Activated CD4-positive, alpha-beta memory T cell treated with anti-CD3 and anti-CD28 coated beads, Interleukin-2, amount 10 ng/mL, durations not matched to agents 7 days and 5 days (primary cell): ENCODE results near the gene HMGN3. TPM values are rescaled to one million over a fixed set of nuclear protein-coding genes. Genes with fewer than 3 reads are reported as not detected.

Experiments used
- CTCF ChIA-PET: fragments of 350-600 bp; sonication (Branson Sonifier 250); formaldehyde crosslinking; loops from one replicate; lab custom pipeline; 2021; ENCODE audit warnings: antibody characterized with exemption, inconsistent platforms; lab: Charles Lee
- POLR2A ChIA-PET: fragments of 350-600 bp; sonication (Branson Sonifier 250); formaldehyde crosslinking; loops from one replicate; lab custom pipeline; 2021; ENCODE audit warnings: antibody characterized with exemption; lab: Charles Lee
- DNase-seq: peaks from one replicate; pipeline ENCODE4 v3.0.0-alpha.2; 2020
- H3K27ac Mint-ChIP-seq: one replicate; pipeline ENCODE4 v1.8.0; 2021; ENCODE audit warnings: mild to moderate bottlenecking, mixed read lengths
- H3K27me3 Mint-ChIP-seq: one replicate; pipeline ENCODE4 v1.8.0; 2021; ENCODE audit warnings: mixed read lengths
- H3K36me3 Mint-ChIP-seq: one replicate; pipeline ENCODE4 v1.8.0; 2021; ENCODE audit warnings: low read depth, mixed read lengths
- H3K4me1 Mint-ChIP-seq: one replicate; pipeline ENCODE4 v1.8.0; 2021; ENCODE audit warnings: mixed read lengths
- H3K4me3 Mint-ChIP-seq: one replicate; pipeline ENCODE4 v1.8.0; 2021; ENCODE audit warnings: mild to moderate bottlenecking, mixed read lengths
- H3K9me3 Mint-ChIP-seq: one replicate; pipeline ENCODE4 v1.8.0; 2021; ENCODE audit warnings: mixed read lengths
- total RNA-seq, 2 experiments: library from RNA; stranded (reverse); gene quantifications; one replicate each; pipeline ENCODE4 v1.2.3, GENCODE V29; 2021

The HMGN3 gene
- total RNA-seq, 2 experiments from 2014 or later = 39.7 to 44.4 TPM

DNA sequence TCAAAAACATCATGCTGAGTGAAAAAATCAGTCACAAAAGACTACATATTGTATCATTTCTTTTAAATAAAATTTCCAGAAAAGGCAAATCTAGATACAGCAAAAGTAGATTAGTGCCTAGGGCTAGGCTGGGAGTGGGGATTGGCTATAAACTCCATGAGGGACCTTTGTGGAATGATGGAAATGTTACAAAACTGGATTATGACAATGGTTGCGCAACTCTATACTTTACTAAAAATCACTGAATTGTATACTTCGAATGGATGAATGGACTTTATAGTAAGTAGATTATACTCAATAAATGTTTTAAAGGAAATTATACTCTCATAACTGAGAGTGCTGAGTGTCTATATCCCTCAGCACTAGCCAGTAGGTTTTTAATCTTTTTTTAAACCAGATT, 4.3 kb downstream of the HMGN3 start:
- Mint-ChIP-seq H3K9me3 (no peaks in the 10 kb centered on the region), H3K36me3 (no peaks in the 10 kb centered on the region), H3K4me3 (no peak overlapping the region), H3K4me1 (peaks cover 16% of the 10 kb centered on the region), H3K27me3 (no peaks in the 10 kb centered on the region), H3K27ac (no peak overlapping the region)
- ChIA-PET CTCF (no interaction called here), POLR2A (no interaction called here)
- no peak for DNase-seq

DNA sequence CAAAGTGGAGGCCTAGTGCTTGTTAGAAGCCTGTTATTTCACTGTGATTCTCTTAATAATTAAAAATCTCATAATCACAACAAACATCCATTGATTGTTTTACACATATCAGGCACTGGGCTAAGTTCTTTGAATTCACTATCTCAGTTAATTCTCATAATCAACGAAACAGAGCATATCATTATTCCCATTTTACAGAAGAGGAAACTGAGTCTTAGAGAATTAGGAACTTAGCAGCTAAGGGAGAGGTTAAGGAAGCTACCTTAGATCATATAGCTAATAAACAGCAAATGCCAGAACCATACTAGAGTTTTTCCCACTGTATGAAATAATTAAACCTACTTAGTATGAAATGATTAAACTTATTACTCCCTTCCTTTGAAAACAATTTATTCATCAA, 7.0 kb downstream of the HMGN3 start:
- H3K4me3 Mint-ChIP-seq = no peak overlapping the region
- no peaks in the 10 kb centered on the region for H3K27me3 Mint-ChIP-seq
- ChIA-PET POLR2A (no interaction called here), CTCF (no interaction called here)
- DNase-seq = no peak
- H3K36me3 Mint-ChIP-seq = no peaks in the 10 kb centered on the region
- H3K27ac Mint-ChIP-seq = no peak overlapping the region
- H3K4me1 Mint-ChIP-seq = peaks cover 5% of the 10 kb centered on the region
- no peaks in the 10 kb centered on the region for H3K9me3 Mint-ChIP-seq

DNA sequence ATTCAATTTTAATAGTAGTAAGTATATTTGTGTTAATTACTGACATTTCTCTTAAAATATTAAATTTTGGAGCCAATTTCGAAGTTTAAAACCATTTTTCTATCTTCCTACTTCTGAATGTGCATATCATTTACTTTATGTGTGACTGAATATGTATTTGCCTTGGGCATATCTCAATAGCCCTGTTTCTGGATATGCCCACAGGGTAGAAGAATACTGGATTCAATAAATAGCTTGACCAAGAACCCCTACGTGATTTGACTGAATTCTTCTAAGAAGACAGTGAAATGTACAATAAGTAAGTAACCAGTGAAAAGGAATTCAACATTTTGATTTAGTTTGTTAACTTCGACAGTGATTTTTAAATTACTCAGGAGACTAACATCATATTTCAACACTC, 7.8 kb downstream of the HMGN3 start:
- H3K4me1 Mint-ChIP-seq = peaks cover under 1% of the 10 kb centered on the region
- H3K4me3 Mint-ChIP-seq = no peak overlapping the region
- no peak overlapping the region for H3K27ac Mint-ChIP-seq
- ChIA-PET CTCF (no interaction called here), POLR2A (no interaction called here)
- no peaks in the 10 kb centered on the region for H3K9me3 Mint-ChIP-seq
- H3K36me3 Mint-ChIP-seq = no peaks in the 10 kb centered on the region
- no peak for DNase-seq
- H3K27me3 Mint-ChIP-seq = no peaks in the 10 kb centered on the region

DNA sequence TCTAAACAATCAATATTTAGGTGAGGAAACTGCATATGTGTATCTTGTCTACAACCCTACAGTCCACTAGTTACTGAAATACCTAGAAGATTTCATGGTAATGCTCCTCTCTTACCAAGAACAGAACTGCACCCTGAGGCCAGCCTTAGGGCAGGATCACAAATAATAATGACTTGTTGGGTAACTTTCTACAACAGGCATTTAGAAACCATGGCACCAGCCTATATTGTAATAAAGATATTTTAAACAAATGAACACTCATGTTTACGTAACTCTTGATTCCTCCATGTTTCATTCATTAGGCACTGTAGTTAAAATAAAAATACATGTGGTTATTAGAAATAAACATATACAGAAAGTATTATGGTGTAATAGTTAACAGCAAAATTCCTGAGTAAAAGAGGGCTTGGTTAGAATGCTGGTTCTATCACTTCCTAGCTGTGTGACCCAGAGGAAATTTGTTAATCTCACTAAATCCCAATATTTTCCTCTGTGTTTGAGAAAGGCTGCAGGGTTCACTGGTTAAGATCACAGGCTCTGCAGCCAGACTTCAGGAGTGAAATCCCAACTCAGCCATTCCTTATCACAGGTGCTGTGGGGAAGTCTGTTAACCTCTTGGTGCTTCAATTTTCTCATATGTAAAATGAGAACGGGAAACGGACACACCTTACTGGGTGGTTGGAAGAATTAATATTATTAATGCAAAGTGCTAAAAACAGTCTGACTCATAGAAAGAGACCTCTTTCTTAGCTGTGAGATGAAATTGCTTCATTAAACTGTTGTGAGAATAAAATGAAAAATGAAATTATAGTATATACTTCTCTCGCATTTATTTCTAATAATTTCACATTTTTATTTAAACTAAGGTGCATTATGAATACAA, 8.5 kb downstream of the HMGN3 start:
- Mint-ChIP-seq H3K4me1 (no peaks in the 10 kb centered on the region), H3K36me3 (no peaks in the 10 kb centered on the region), H3K9me3 (no peaks in the 10 kb centered on the region), H3K27ac (no peak overlapping the region), H3K4me3 (no peak overlapping the region), H3K27me3 (no peaks in the 10 kb centered on the region)
- ChIA-PET CTCF (no interaction called here), POLR2A (no interaction called here)
- DNase-seq = no peak

DNA sequence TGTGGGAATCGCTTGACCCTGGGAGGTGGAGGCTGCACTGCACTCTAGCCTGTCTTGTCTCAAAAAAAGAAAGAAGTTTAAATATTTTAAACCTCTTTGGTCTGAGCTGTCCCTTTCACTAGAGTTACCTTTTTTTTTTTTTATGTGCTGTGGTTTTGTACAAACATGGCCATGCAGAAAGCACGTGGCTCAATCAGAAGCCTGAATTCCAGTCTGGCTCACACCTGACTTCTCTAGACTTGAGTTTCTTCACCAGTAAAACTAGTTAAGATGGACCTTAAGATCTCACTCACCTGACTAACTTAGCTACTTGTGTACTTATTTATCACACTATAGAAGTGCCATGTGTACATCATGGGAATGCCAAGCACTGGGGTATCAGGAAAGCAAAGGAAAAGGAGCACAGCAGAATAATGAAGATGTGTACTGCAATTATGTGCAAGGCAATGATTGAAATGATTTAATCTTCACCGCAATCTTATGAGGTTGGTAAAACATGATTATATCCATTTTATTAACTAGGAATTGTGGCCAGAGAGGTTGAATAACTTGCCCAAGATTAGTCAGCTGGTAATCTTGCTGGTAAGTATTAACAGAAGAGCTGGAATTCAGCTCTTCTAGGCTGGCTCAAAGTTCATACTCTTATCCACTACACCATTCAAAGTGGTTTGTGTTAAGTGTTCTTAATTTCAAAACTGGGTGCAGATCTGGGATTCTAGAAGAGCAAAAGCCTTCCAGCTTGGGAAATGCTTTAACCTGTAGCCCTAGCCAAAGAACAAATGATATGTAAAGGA, 10.7 kb downstream of the HMGN3 start:
- ChIA-PET POLR2A (no interaction called here), CTCF (no interaction called here)
- no peak overlapping the region for H3K4me3 Mint-ChIP-seq

DNA sequence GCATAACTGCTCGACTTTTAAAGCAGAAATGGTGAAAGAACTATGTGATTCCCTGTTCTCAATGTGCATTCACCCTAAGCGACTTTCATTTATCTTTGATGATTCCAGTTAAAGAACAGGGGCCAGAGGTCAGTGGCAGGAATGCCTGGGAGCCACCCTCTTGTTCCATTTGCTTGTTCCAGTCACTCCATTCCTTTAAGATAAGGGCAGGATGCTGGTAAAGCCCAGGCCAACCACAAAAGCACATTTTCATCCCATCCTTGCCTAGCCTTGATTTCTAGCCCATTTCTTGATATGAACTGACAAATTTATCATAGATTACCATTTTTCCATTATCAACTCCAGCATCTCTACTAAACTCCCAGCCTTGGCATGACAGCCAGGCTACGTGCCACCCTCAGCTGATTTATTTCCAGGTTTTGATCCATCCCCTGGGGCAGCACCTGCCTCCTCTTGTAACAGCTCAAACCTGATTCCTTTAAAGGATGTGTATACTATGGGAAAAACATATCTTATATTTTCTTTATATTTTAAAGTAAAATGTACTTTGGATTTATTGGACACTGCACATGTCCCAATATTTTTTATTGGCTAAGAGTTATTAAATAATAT, 19.2 kb downstream of the HMGN3 start:
- no peaks in the 10 kb centered on the region for H3K9me3 Mint-ChIP-seq
- H3K27ac Mint-ChIP-seq = no peak overlapping the region
- no peak for DNase-seq
- peaks cover 6% of the 10 kb centered on the region for H3K36me3 Mint-ChIP-seq
- no peaks in the 10 kb centered on the region for H3K4me1 Mint-ChIP-seq
- ChIA-PET POLR2A (no interaction called here), CTCF (no interaction called here)
- no peak overlapping the region for H3K4me3 Mint-ChIP-seq
- H3K27me3 Mint-ChIP-seq = no peaks in the 10 kb centered on the region

More for the DNA sequence above, 10.7 kb downstream of the HMGN3 start:
- Mint-ChIP-seq H3K4me1 (no peaks in the 10 kb centered on the region), H3K27ac (no peak overlapping the region), H3K36me3 (no peaks in the 10 kb centered on the region), H3K27me3 (no peaks in the 10 kb centered on the region), H3K9me3 (no peaks in the 10 kb centered on the region)
- no peak for DNase-seq

DNA sequence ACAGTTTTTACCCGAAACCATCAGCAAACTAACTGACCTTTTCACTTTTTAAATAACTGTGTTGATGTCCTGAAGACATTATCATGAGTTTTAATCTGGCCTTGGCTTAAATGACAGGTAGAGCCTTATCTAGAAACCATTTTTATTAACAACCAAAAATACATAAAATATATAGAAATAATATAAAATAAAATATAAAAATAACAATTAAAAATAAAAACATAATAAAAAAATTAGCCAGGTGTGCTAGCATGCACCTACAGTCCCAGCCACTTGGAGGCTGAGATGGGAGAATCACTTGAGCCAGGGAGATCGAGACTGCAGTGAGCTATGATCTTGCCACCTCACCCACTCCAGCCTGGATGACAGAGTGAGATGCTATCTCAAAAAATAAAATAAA, 21.6 kb downstream of the HMGN3 start:
- POLR2A ChIA-PET = no interaction called here
- H3K9me3 Mint-ChIP-seq = no peaks in the 10 kb centered on the region
- no peak overlapping the region for H3K4me3 Mint-ChIP-seq
- no peak for DNase-seq
- peaks cover 9% of the 10 kb centered on the region for H3K36me3 Mint-ChIP-seq
- no peak overlapping the region for H3K27ac Mint-ChIP-seq
- no peaks in the 10 kb centered on the region for H3K27me3 Mint-ChIP-seq
- CTCF ChIA-PET = no interaction called here
- no peaks in the 10 kb centered on the region for H3K4me1 Mint-ChIP-seq

DNA sequence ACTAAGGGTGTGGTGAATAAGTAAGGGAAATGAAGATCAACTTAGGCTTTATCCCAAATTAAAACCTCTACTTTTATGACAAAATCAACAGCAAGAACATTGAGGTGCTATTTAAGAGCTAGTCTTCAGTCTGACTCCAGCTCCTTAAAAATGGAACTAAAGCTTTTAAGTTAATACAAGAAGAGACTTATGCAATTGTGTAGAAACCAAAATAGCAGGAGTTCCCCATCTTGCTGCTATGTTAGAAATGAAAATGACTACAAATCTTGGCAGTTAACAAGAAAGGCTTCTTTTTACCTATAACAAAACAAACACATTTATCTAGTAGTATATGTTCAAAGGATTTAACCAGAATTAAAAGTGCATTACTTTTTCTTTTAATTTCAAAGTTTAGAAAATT, 25.7 kb downstream of the HMGN3 start:
- no peaks in the 10 kb centered on the region for H3K4me1 Mint-ChIP-seq
- no peak overlapping the region for H3K27ac Mint-ChIP-seq
- no peaks in the 10 kb centered on the region for H3K9me3 Mint-ChIP-seq
- no peaks in the 10 kb centered on the region for H3K27me3 Mint-ChIP-seq
- no peak overlapping the region for H3K4me3 Mint-ChIP-seq
- POLR2A ChIA-PET = no interaction called here
- peaks cover 16% of the 10 kb centered on the region for H3K36me3 Mint-ChIP-seq
- CTCF ChIA-PET = no interaction called here
- DNase-seq = no peak

DNA sequence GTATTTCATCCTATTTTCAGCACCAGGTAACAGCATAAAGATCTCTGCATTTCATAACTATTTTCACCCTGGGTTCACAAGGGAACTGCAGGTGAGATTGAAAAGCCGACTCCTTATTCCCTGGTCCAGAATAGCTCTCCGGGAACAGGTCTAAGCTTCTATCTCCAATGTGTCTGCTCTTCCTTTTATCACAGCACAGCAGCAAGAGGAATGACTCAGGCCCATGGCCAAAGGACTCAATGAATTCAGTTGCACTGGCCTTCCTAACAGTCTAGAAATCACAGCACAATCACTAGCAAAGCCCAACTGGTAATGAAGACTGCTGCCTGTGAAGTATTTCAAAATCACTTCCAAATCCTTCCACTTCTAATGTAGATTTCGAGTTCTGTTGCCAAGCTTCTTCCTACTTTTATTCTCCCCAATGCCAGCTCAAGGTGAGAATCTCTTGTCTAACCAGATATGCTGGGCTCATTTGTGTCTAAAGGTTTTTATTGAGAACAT, 30.7 kb downstream of the HMGN3 start:
- Mint-ChIP-seq H3K27me3 (no peaks in the 10 kb centered on the region), H3K36me3 (peaks cover 8% of the 10 kb centered on the region), H3K4me1 (no peaks in the 10 kb centered on the region), H3K4me3 (no peak overlapping the region), H3K27ac (no peak overlapping the region), H3K9me3 (no peaks in the 10 kb centered on the region)
- ChIA-PET CTCF (no interaction called here), POLR2A (no interaction called here)
- no peak for DNase-seq

DNA sequence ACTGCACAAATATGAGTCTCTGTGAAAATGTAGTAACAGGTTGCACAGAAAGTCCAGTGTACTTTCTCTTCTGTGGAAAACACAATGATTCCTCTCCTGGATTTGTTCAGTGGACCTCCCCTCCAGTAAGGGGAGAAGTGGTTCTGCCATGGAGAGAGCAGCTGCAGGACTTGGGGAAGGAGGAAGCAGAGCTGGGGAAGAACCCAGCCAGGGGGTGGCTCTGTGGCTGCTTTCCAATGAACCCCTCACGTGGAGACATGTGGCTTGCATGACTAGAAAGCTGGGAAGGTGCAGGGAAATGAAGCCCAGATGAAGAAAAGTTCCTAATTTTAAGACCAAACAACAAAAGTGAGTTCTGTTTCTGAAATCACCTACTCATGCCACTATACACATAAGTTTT, 31.9 kb downstream of the HMGN3 start:
- H3K9me3 Mint-ChIP-seq = no peaks in the 10 kb centered on the region

DNA sequence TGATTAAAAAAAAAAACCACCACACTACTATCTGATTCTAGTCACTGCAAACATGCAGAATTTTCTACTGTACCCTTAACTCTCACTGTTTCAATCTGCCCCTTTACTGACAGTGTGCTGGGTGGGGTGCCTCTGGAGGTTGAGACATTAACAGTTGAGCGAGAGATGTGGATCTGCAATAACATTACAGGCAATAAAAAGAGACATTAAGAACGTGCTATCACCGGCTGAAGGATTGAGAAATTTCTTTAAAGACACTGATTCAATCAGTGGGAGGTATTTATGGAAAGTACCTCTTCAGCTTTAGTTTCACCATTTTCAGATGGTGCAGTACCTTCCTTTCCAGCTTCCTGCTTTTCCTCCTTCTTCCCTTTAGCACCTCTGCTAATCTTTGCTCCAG, 32.5 kb downstream of the HMGN3 start:
- no peaks in the 10 kb centered on the region for H3K4me1 Mint-ChIP-seq
- no peaks in the 10 kb centered on the region for H3K27me3 Mint-ChIP-seq
- ChIA-PET POLR2A (no interaction called here), CTCF (no interaction called here)
- no peak overlapping the region for H3K4me3 Mint-ChIP-seq
- peaks cover 4% of the 10 kb centered on the region for H3K36me3 Mint-ChIP-seq
- no peak for DNase-seq
- H3K9me3 Mint-ChIP-seq = no peaks in the 10 kb centered on the region
- H3K27ac Mint-ChIP-seq = no peak overlapping the region

More for the DNA sequence above, 31.9 kb downstream of the HMGN3 start:
- no peaks in the 10 kb centered on the region for H3K27me3 Mint-ChIP-seq
- H3K27ac Mint-ChIP-seq = no peak overlapping the region
- H3K4me3 Mint-ChIP-seq = no peak overlapping the region
- no peaks in the 10 kb centered on the region for H3K4me1 Mint-ChIP-seq
- POLR2A ChIA-PET = no interaction called here
- DNase-seq = no peak
- peaks cover 8% of the 10 kb centered on the region for H3K36me3 Mint-ChIP-seq
- CTCF ChIA-PET = no interaction called here

DNA sequence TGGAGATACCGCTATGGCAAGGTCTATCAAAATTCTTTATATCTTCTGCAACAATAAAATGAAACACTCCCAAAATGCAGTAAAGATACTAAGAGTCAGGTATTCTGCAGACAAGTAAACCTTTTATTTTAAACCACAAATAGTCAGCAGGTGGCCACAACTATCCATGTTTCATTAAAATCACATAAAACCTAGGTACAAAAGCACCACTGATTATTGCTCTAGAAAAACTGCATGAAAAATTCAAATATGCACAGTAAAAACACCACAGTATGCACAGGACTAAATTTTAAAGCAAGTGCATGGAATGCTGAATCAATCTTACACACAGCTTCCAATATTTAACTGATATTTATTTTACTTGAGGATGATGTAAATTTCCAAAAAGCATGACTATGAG, 33.3 kb downstream of the HMGN3 start:
- POLR2A ChIA-PET = no interaction called here

DNA sequence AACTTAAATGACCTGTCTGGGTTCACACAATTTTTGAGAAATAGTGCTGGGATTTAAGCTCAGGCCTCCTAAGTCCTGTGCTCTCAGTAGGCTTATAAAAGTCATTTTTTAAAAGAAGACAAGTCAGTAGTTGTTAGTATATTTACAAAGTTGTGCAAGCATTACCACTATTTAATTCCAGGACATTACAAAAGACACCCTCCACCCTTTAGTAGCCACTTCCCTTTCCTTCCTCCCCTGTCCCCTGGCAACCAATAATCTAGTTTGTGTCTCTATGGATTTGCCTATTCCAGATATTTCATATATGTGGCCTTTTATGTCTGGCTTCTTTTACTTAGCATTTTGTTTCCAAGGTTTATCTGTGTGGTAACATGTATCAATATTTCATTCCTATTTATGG, 37.6 kb downstream of the HMGN3 start:
- no peaks in the 10 kb centered on the region for H3K36me3 Mint-ChIP-seq
- no peaks in the 10 kb centered on the region for H3K27me3 Mint-ChIP-seq
- H3K4me1 Mint-ChIP-seq = no peaks in the 10 kb centered on the region
- POLR2A ChIA-PET = no interaction called here
- H3K9me3 Mint-ChIP-seq = no peaks in the 10 kb centered on the region
- no peak overlapping the region for H3K4me3 Mint-ChIP-seq
- no peak overlapping the region for H3K27ac Mint-ChIP-seq
- DNase-seq = no peak
- CTCF ChIA-PET = no interaction called here

More for the DNA sequence above, 33.3 kb downstream of the HMGN3 start:
- H3K9me3 Mint-ChIP-seq = no peaks in the 10 kb centered on the region
- H3K27ac Mint-ChIP-seq = no peak overlapping the region
- DNase-seq = no peak
- CTCF ChIA-PET = no interaction called here
- H3K4me1 Mint-ChIP-seq = no peaks in the 10 kb centered on the region
- H3K36me3 Mint-ChIP-seq = peaks cover 4% of the 10 kb centered on the region
- H3K4me3 Mint-ChIP-seq = no peak overlapping the region
- H3K27me3 Mint-ChIP-seq = no peaks in the 10 kb centered on the region
